ENCODE results near the gene ARHGAP6.

ARHGAP6 gene

GRCh38 chrX:11209798-11210414, 455.8 kb downstream of the ARHGAP6 start:
- Histone ChIP-seq H3K9me2 (replicated peaks; ENCODE audit: insufficient read depth, low read length) (no peaks in the 10 kb centered on the region), H3K79me2 (ENCODE audit: low read length) (no peaks in the 10 kb centered on the region), H4K20me1 (ENCODE audit: insufficient read depth, low read length) (no peaks in the 10 kb centered on the region), H3K9me3 (replicated peaks; ENCODE audit: insufficient read depth, low read length) (no peaks in the 10 kb centered on the region), H2AFZ (ENCODE audit: low read length) (no peak overlapping the region), H3K9ac (ENCODE audit: low read length) (no peak overlapping the region), H3K27ac (ENCODE audit: low read length) (no peak overlapping the region), H3F3A (ENCODE audit: insufficient read depth, low read length) (no peaks in the 10 kb centered on the region), H3K4me2 (ENCODE audit: low read depth, low read length) (no peak overlapping the region), H3K27me3 (replicated peaks; ENCODE audit: insufficient read depth, low read length) (no peaks in the 10 kb centered on the region), H3K36me3 (replicated peaks; ENCODE audit: insufficient read depth, low read length) (no peaks in the 10 kb centered on the region), H3K4me3 (ENCODE audit: low read length) (no peak overlapping the region), H3K4me1 (ENCODE audit: low read length) (peaks cover 4% of the 10 kb centered on the region)
- TF ChIP-seq CTCF (IDR thresholded peaks at IDR 0.05; ENCODE audit: low read length) (no peak), EZH2phosphoT487 (IDR thresholded peaks at IDR 0.05; ENCODE audit: low read length) (no peak), EZH2 (optimal IDR thresholded peaks at IDR 0.05; ENCODE audit: low read depth, low read length) (no peak)
- DNase-seq = no peak

DNA sequence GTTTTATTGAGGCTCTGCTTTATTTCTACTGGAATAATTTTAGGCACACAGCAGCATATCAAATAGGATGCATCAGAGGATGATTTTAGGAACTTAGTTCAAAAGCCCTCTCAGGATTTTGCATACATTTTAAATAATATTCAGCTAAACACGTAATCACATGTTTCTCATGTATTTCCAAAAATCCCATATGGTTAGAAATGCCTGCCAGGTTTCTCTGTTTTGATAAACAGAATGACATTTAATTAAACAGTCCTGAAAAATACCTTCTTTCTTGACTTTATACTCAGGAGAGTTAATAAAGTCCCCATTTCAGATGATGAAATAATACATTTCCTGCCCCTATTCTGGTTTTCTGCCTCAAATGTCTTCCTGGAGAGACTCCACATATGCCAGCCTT, 459.0 kb downstream of the ARHGAP6 start:
- H3K9me2 ChIP-seq (replicated peaks; ENCODE audit: insufficient read depth, low read length) = no peaks in the 10 kb centered on the region
- no peak overlapping the region for H2AFZ ChIP-seq (ENCODE audit: low read length)
- no peaks in the 10 kb centered on the region for H4K20me1 ChIP-seq (ENCODE audit: insufficient read depth, low read length)
- no peak for DNase-seq
- no peaks in the 10 kb centered on the region for H3K36me3 ChIP-seq (replicated peaks; ENCODE audit: insufficient read depth, low read length)
- TF ChIP-seq EZH2 (optimal IDR thresholded peaks at IDR 0.05; ENCODE audit: low read depth, low read length) = no peak
- no peak for TF ChIP-seq EZH2phosphoT487 (IDR thresholded peaks at IDR 0.05; ENCODE audit: low read length)
- no peak for TF ChIP-seq CTCF (IDR thresholded peaks at IDR 0.05; ENCODE audit: low read length)
- H3K9ac ChIP-seq (ENCODE audit: low read length) = no peak overlapping the region
- H3K4me3 ChIP-seq (ENCODE audit: low read length) = no peak overlapping the region
- peaks cover 9% of the 10 kb centered on the region for H3F3A ChIP-seq (ENCODE audit: insufficient read depth, low read length)
- no peak overlapping the region for H3K4me2 ChIP-seq (ENCODE audit: low read depth, low read length)
- H3K27me3 ChIP-seq (replicated peaks; ENCODE audit: insufficient read depth, low read length) = no peaks in the 10 kb centered on the region
- H3K9me3 ChIP-seq (replicated peaks; ENCODE audit: insufficient read depth, low read length) = no peaks in the 10 kb centered on the region
- no peaks in the 10 kb centered on the region for H3K79me2 ChIP-seq (ENCODE audit: low read length)
- H3K27ac ChIP-seq (ENCODE audit: low read length) = no peak overlapping the region
- peaks cover 32% of the 10 kb centered on the region for H3K4me1 ChIP-seq (ENCODE audit: low read length)

DNA sequence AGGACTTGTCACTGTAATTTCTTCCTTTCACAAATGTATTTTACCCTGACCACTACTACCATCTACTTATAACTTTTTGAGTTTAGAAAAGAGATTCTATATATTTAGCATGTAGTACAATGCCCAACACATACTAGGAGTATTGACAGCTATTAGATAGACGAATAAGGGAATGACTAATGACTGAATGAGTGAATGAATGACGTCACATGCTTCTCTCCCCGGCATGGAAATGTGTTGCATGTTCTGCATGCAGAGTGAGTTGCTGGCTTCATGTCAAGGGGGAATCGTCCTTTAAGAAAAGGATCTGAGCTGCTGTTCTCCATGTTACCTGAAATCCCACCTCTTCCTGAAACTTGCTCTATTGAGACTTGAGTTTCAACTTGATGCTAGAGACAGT, 459.9 kb downstream of the ARHGAP6 start:
- H3K4me3 ChIP-seq (ENCODE audit: low read length) = no peak overlapping the region
- no peak overlapping the region for H3K27ac ChIP-seq (ENCODE audit: low read length)
- H3K4me1 ChIP-seq (ENCODE audit: low read length) = peaks cover 39% of the 10 kb centered on the region
- H4K20me1 ChIP-seq (ENCODE audit: insufficient read depth, low read length) = no peaks in the 10 kb centered on the region
- H3F3A ChIP-seq (ENCODE audit: insufficient read depth, low read length) = peaks cover 9% of the 10 kb centered on the region
- TF ChIP-seq EZH2 (optimal IDR thresholded peaks at IDR 0.05; ENCODE audit: low read depth, low read length) (no peak), CTCF (IDR thresholded peaks at IDR 0.05; ENCODE audit: low read length) (no peak), EZH2phosphoT487 (IDR thresholded peaks at IDR 0.05; ENCODE audit: low read length) (no peak)
- no peak overlapping the region for H2AFZ ChIP-seq (ENCODE audit: low read length)
- H3K9me3 ChIP-seq (replicated peaks; ENCODE audit: insufficient read depth, low read length) = no peaks in the 10 kb centered on the region
- H3K9me2 ChIP-seq (replicated peaks; ENCODE audit: insufficient read depth, low read length) = no peaks in the 10 kb centered on the region
- DNase-seq = no peak
- no peaks in the 10 kb centered on the region for H3K36me3 ChIP-seq (replicated peaks; ENCODE audit: insufficient read depth, low read length)
- no peak overlapping the region for H3K4me2 ChIP-seq (ENCODE audit: low read depth, low read length)
- H3K9ac ChIP-seq (ENCODE audit: low read length) = no peak overlapping the region
- no peaks in the 10 kb centered on the region for H3K27me3 ChIP-seq (replicated peaks; ENCODE audit: insufficient read depth, low read length)
- no peaks in the 10 kb centered on the region for H3K79me2 ChIP-seq (ENCODE audit: low read length)
